Keratinocyte (primary cell): Measurements from ENCODE around the gene ARHGAP28. TPM values are rescaled to one million over a fixed set of nuclear protein-coding genes. Genes with fewer than 3 reads are reported as not detected.

Experiments
- DNase-seq: peaks from one replicate; pipeline ENCODE4 v3.0.0-alpha.2; 2011; ENCODE audit warnings: low read depth, missing footprints, low spot score
- FAIRE-seq: peaks from 2 replicates; lab custom pipeline; 2011; peaks lifted over from hg19 to GRCh38; lab: Jason Lieb, UNC
- H2AFZ ChIP-seq: 2 replicates; pipeline ENCODE4 v1.6.0; 2012; ENCODE audit warnings: low read length, control low read depth, inconsistent platforms; ENCODE audit not compliant: control insufficient read depth
- H3K27ac ChIP-seq: 2 replicates; pipeline ENCODE4 v1.5.1; 2011; ENCODE audit warnings: low read length; ENCODE audit not compliant: control insufficient read depth, insufficient read depth
- H3K27me3 ChIP-seq: 3 replicates; pipeline ENCODE4 v1.6.0; 2011; ENCODE audit warnings: low read length; ENCODE audit not compliant: control insufficient read depth, insufficient read depth; ENCODE audit errors: extremely low read depth
- H3K36me3 ChIP-seq, 2 experiments: 2 replicates in 1 of 2; 3 replicates in 1 of 2; pipeline ENCODE4 v1.5.1; 2011; ENCODE audit warnings: low read length in 2 of 2, mild to moderate bottlenecking in 1 of 2; ENCODE audit not compliant: control insufficient read depth in 2 of 2, insufficient read depth in 2 of 2; ENCODE audit errors: extremely low read depth in 1 of 2
- H3K4me1 ChIP-seq: 3 replicates; pipeline ENCODE4 v1.5.1; 2011; ENCODE audit warnings: low read length; ENCODE audit not compliant: control insufficient read depth, insufficient read depth; ENCODE audit errors: extremely low read depth
- H3K4me2 ChIP-seq: 3 replicates; pipeline ENCODE4 v1.6.0; 2011; ENCODE audit warnings: low read depth, low read length; ENCODE audit not compliant: control insufficient read depth, insufficient read depth; ENCODE audit errors: extremely low read depth
- H3K4me3 ChIP-seq, 3 experiments: fragments of 200-600 bp in 1 of 3; sonication (generic) in 1 of 3; 2 replicates in 2 of 3; 3 replicates in 1 of 3; pipeline ENCODE4 v1.5.1; 2011 to 2016; ENCODE audit warnings: low read length in 3 of 3, mild to moderate bottlenecking in 3 of 3, control low read depth in 2 of 3, inconsistent platforms in 1 of 3, low read depth in 1 of 3, mixed read lengths in 1 of 3, mixed run types in 1 of 3, moderate library complexity in 1 of 3; ENCODE audit not compliant: control insufficient read depth in 2 of 3, insufficient read depth in 2 of 3; ENCODE audit errors: extremely low read depth in 1 of 3
- H3K79me2 ChIP-seq: 2 replicates; pipeline ENCODE4 v1.6.0; 2012; ENCODE audit warnings: low read length; ENCODE audit not compliant: control insufficient read depth, insufficient read depth
- H3K9ac ChIP-seq: 3 replicates; pipeline ENCODE4 v1.6.0; 2011; ENCODE audit warnings: low read length; ENCODE audit not compliant: control insufficient read depth, insufficient read depth; ENCODE audit errors: extremely low read depth
- H3K9me1 ChIP-seq: 3 replicates; pipeline ENCODE4 v1.6.0; 2011; ENCODE audit warnings: low read length; ENCODE audit not compliant: control insufficient read depth, insufficient read depth; ENCODE audit errors: extremely low read depth
- H3K9me3 ChIP-seq: 2 replicates; pipeline ENCODE4 v1.5.1; 2012; ENCODE audit warnings: low read depth, low read length; ENCODE audit not compliant: control insufficient read depth
- H4K20me1 ChIP-seq: 3 replicates; pipeline ENCODE4 v1.6.0; 2011; ENCODE audit warnings: low read length; ENCODE audit not compliant: control insufficient read depth, insufficient read depth; ENCODE audit errors: extremely low read depth
- EZH2 ChIP-seq: IDR thresholded peaks from one replicate; pipeline ENCODE4 v1.6.1; 2012; ENCODE audit warnings: inconsistent platforms, mild to moderate bottlenecking, low read length, moderate library complexity
- dilution Hi-C: fragments of 300-500 bp; cut with MboI; formaldehyde crosslinking; loops from one replicate; pipeline ENCODE4 v1.7.0; 2020; ENCODE audit warnings: low sequenced_read_pairs; ENCODE audit not compliant: extremely low pct_ligation_motif_present
- polyA plus RNA-seq, 5 experiments: library from polyadenylated mRNA; depleted of rRNA in 3 of 5; stranded (reverse) in 3 of 5; stranded (forward) in 1 of 5; unstranded in 1 of 5; fragments of >200 nt; gene quantifications; 1 replicate in 1 of 5; 2 replicates in 3 of 5; 3 replicates in 1 of 5; pipeline versions ENCODE4 v1.2.1 to v1.2.3, GENCODE V29; 2011 to 2012; ENCODE audit warnings: missing spikeins in 2 of 5, low read depth in 1 of 5, low replicate concordance in 1 of 5
- TF ChIP-seq, protein P1 (sequence below), 3 experiments: IDR thresholded peaks in 1 of 3; conservative IDR thresholded peaks in 1 of 3; optimal IDR thresholded peaks in 1 of 3; 2 replicates in 2 of 3; 3 replicates in 1 of 3; pipeline versions ENCODE3 to v1.5.1; 2011; ENCODE audit warnings: low read length in 3 of 3, mild to moderate bottlenecking in 3 of 3, moderate library complexity in 2 of 3, control low read depth in 1 of 3, inconsistent platforms in 1 of 3; ENCODE audit not compliant: insufficient read depth in 2 of 3; ENCODE audit errors: extremely low read depth in 1 of 3

ARHGAP28 gene
- polyA plus RNA-seq, 1 donor (not counting 4 experiments of a cell fraction or from before 2014, with no cell fraction given): 0.43 TPM

GRCh38 chr18:6950641-6951040, 221.1 kb downstream of the ARHGAP28 start:
- no peaks in the 10 kb centered on the region for H4K20me1 ChIP-seq
- H3K79me2 ChIP-seq: no peaks in the 10 kb centered on the region
- TF ChIP-seq, protein P1, sequence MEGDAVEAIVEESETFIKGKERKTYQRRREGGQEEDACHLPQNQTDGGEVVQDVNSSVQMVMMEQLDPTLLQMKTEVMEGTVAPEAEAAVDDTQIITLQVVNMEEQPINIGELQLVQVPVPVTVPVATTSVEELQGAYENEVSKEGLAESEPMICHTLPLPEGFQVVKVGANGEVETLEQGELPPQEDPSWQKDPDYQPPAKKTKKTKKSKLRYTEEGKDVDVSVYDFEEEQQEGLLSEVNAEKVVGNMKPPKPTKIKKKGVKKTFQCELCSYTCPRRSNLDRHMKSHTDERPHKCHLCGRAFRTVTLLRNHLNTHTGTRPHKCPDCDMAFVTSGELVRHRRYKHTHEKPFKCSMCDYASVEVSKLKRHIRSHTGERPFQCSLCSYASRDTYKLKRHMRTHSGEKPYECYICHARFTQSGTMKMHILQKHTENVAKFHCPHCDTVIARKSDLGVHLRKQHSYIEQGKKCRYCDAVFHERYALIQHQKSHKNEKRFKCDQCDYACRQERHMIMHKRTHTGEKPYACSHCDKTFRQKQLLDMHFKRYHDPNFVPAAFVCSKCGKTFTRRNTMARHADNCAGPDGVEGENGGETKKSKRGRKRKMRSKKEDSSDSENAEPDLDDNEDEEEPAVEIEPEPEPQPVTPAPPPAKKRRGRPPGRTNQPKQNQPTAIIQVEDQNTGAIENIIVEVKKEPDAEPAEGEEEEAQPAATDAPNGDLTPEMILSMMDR (optimal IDR thresholded peaks at IDR 0.05 in 1 of 3, IDR thresholded peaks at IDR 0.05 in 1 of 3, conservative IDR thresholded peaks at IDR 0.05 in 1 of 3; ENCODE audit: extremely low read depth in 1 of 3, insufficient read depth in 2 of 3, low read length in 3 of 3): no peak
- no peak for TF ChIP-seq EZH2
- no peaks in the 10 kb centered on the region for H3K36me3 ChIP-seq
- no peak overlapping the region for H3K4me2 ChIP-seq
- no peaks in the 10 kb centered on the region for H3K27me3 ChIP-seq
- no peak overlapping the region for H3K9ac ChIP-seq
- H3K9me1 ChIP-seq: no peaks in the 10 kb centered on the region
- no peak for FAIRE-seq
- no peaks in the 10 kb centered on the region for H3K9me3 ChIP-seq
- no peak overlapping the region for H2AFZ ChIP-seq
- H3K4me3 ChIP-seq: no peak overlapping the region
- dilution Hi-C loops: no loop called here
- H3K4me1 ChIP-seq: no peaks in the 10 kb centered on the region
- no peak overlapping the region for H3K27ac ChIP-seq
- no peak for DNase-seq

DNA sequence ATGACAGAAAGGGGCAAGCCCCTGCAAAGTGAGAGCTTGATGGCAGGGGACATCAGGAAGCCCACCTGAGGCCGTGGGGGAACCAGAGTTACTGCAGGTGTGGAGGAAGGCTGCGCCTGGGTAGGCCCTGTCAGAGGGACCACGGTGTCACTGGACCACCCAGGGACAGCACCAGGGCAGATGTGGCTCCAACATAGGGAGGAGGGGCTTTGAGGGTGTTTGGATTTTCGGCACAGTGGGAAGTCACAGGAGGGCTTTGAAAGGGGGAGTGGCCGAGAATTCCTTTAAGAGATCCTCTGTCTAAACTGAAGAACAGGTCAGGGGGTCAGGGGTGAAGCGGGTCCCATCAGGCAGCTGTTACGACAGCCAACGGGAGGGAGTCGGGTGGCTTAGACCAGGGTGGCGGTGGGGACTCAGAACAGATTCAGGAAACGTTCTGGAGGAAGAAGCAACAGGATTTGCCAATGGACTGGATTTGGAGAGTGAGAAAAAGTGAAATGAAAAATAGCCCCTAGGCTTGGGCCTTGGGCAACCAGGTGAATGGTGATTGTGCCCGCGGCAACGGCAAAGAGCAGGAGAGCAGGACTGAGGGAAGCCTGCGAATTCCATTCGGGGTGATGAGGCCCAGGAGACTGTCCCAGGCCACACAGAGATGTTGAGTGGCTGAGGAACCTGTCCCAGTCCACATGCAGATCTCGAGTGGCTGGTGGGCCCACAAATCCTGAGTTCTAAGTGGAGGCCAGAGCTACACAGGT, 222.0 kb downstream of the ARHGAP28 start:
- dilution Hi-C loops: no loop called here
- Histone ChIP-seq H3K36me3 (no peaks in the 10 kb centered on the region), H3K27me3 (no peaks in the 10 kb centered on the region), H4K20me1 (no peaks in the 10 kb centered on the region), H2AFZ (no peak overlapping the region), H3K9me3 (no peaks in the 10 kb centered on the region), H3K4me1 (no peaks in the 10 kb centered on the region), H3K9me1 (no peaks in the 10 kb centered on the region), H3K27ac (no peak overlapping the region), H3K9ac (no peak overlapping the region), H3K4me2 (no peak overlapping the region), H3K4me3 (no peak overlapping the region), H3K79me2 (no peaks in the 10 kb centered on the region)
- DNase-seq (no peak), FAIRE-seq (no peak)
- TF ChIP-seq, protein P1 (optimal IDR thresholded peaks at IDR 0.05 in 1 of 3, IDR thresholded peaks at IDR 0.05 in 1 of 3, conservative IDR thresholded peaks at IDR 0.05 in 1 of 3; ENCODE audit: extremely low read depth in 1 of 3, insufficient read depth in 2 of 3, low read length in 3 of 3): no peak
- TF ChIP-seq EZH2: no peak
